IMR-90 (cell line): ENCODE measurements around the gene RIPPLY3. TPM values are rescaled to one million over a fixed set of nuclear protein-coding genes. Genes with fewer than 3 reads are reported as not detected.

Experiments used
- ATAC-seq: fragments of 200-7000 bp; cut with Tn5 transposase; 2 replicates; pipeline ENCODE4 v1.9.1; 2020; ENCODE audit warnings: low read depth, mild to moderate bottlenecking, moderate library complexity
- BruUV-seq: library from RNA; stranded (reverse); fragments of 400-500 nt; replicated peaks from 2 replicates; lab custom pipeline; 2021; lab: Mats Ljungman, UMichigan
- CTCF ChIA-PET: fragments of 300-600 bp; formaldehyde crosslinking; extraction: SDS; loops from one replicate; lab custom pipeline; 2021; ENCODE audit warnings: antibody characterized with exemption; lab: Yijun Ruan, JAX
- POLR2A ChIA-PET: fragments of 300-600 bp; sonication (Branson Sonifier 250); formaldehyde crosslinking; loops from one replicate; lab custom pipeline; 2022; ENCODE audit warnings: antibody characterized with exemption; ENCODE audit not compliant: unreplicated experiment; lab: Charles Lee
- DNase-seq: peaks from one replicate; pipeline ENCODE4 v3.0.0; 2013
- H2AFZ ChIP-seq: replicated peaks from 2 replicates; pipeline ENCODE3; 2013; ENCODE audit warnings: low read length, mild to moderate bottlenecking; ENCODE audit not compliant: poor library complexity
- H2AK5ac ChIP-seq: 2 replicates; pipeline ENCODE4 v1.6.1; 2013; ENCODE audit warnings: low read depth, low read length, inconsistent platforms
- H2AK9ac ChIP-seq: replicated peaks from 2 replicates; pipeline ENCODE3; 2013; ENCODE audit warnings: mild to moderate bottlenecking, low read depth, low read length, moderate library complexity; ENCODE audit not compliant: poor library complexity
- H2BK120ac ChIP-seq: 2 replicates; pipeline ENCODE4 v1.6.1; 2013; ENCODE audit warnings: low read depth, low read length, inconsistent platforms
- H2BK15ac ChIP-seq: 3 replicates; pipeline ENCODE4 v1.6.1; 2013; ENCODE audit warnings: low read depth, low read length, inconsistent platforms
- H2BK20ac ChIP-seq: 2 replicates; pipeline ENCODE4 v1.6.1; 2013; ENCODE audit warnings: low read depth, mild to moderate bottlenecking, inconsistent platforms, low read length, moderate library complexity
- H2BK5ac ChIP-seq: 2 replicates; pipeline ENCODE4 v1.6.1; 2013; ENCODE audit warnings: mild to moderate bottlenecking, low read depth, low read length, inconsistent platforms; ENCODE audit not compliant: poor library complexity, severe bottlenecking
- H3K14ac ChIP-seq: replicated peaks from 2 replicates; pipeline ENCODE4 v1.6.1; 2013; ENCODE audit warnings: low read depth, low read length, inconsistent platforms
- H3K18ac ChIP-seq: 2 replicates; pipeline ENCODE4 v1.6.1; 2013; ENCODE audit warnings: low read depth, low read length, control low read depth
- H3K23ac ChIP-seq: 2 replicates; pipeline ENCODE4 v1.6.1; 2013; ENCODE audit warnings: low read depth, low read length, inconsistent platforms
- H3K27ac ChIP-seq: 2 replicates; pipeline ENCODE4 v1.5.1; 2013; ENCODE audit warnings: mild to moderate bottlenecking, control low read depth, low read length; ENCODE audit not compliant: insufficient read depth
- H3K27me3 ChIP-seq: 2 replicates; pipeline ENCODE4 v1.6.1; 2013; ENCODE audit warnings: low read length; ENCODE audit not compliant: control insufficient read depth, insufficient read depth
- H3K36me3 ChIP-seq: 2 replicates; pipeline ENCODE4 v1.6.1; 2013; ENCODE audit warnings: low read length, mixed read lengths; ENCODE audit not compliant: control insufficient read depth, insufficient read depth
- H3K4ac ChIP-seq: 2 replicates; pipeline ENCODE4 v1.6.1; 2013; ENCODE audit warnings: low read depth, low read length, inconsistent platforms
- H3K4me1 ChIP-seq: 2 replicates; pipeline ENCODE4 v1.6.1; 2013; ENCODE audit warnings: low read length, mixed read lengths; ENCODE audit not compliant: control insufficient read depth, insufficient read depth
- H3K4me2 ChIP-seq: 2 replicates; pipeline ENCODE4 v1.6.1; 2013; ENCODE audit warnings: low read depth, mild to moderate bottlenecking, control low read depth, low read length, moderate library complexity
- H3K4me3 ChIP-seq: 2 replicates; pipeline ENCODE4 v1.5.1; 2013; ENCODE audit warnings: low read depth, mild to moderate bottlenecking, control low read depth, low read length, moderate library complexity; ENCODE audit not compliant: insufficient read depth
- H3K56ac ChIP-seq: 2 replicates; pipeline ENCODE4 v1.6.1; 2013; ENCODE audit warnings: low read length, inconsistent platforms; ENCODE audit not compliant: insufficient read depth; ENCODE audit errors: extremely low read depth
- H3K79me1 ChIP-seq, 2 experiments: 2 replicates each; pipeline ENCODE4 v1.6.1; 2013; ENCODE audit warnings: low read length in 2 of 2, inconsistent platforms in 1 of 2, low read depth in 1 of 2
- H3K9ac ChIP-seq: 2 replicates; pipeline ENCODE4 v1.6.1; 2013; ENCODE audit warnings: low read depth, low read length, control low read depth
- H3K9me1 ChIP-seq: 2 replicates; pipeline ENCODE4 v1.6.1; 2013; ENCODE audit warnings: low read length, inconsistent platforms; ENCODE audit not compliant: insufficient read depth
- H3K9me3 ChIP-seq: 2 replicates; pipeline ENCODE4 v1.6.1; 2013; ENCODE audit warnings: low read length; ENCODE audit not compliant: control insufficient read depth, insufficient read depth
- H4K20me1 ChIP-seq: 2 replicates; pipeline ENCODE4 v1.6.1; 2013; ENCODE audit warnings: low read length, inconsistent platforms; ENCODE audit not compliant: insufficient read depth
- H4K5ac ChIP-seq: 2 replicates; pipeline ENCODE4 v1.6.1; 2013; ENCODE audit warnings: mild to moderate bottlenecking, low read depth, low read length, control low read depth
- H4K8ac ChIP-seq, 2 experiments: 2 replicates each; pipeline ENCODE4 v1.6.1; 2013; ENCODE audit warnings: low read depth in 2 of 2, low read length in 2 of 2, control low read depth in 1 of 2, inconsistent platforms in 1 of 2
- H4K91ac ChIP-seq: 2 replicates; pipeline ENCODE4 v1.6.1; 2013; ENCODE audit warnings: low read depth, low read length, inconsistent platforms; ENCODE audit not compliant: insufficient read depth
- CHD1 ChIP-seq: IDR thresholded peaks from 2 replicates; pipeline ENCODE4 v1.6.1; 2012; ENCODE audit warnings: low read depth, low read length, improper control_type of control experiment
- MAFK ChIP-seq: IDR thresholded peaks from 2 replicates; pipeline ENCODE4 v1.6.1; 2012; ENCODE audit warnings: low read depth, low read length, improper control_type of control experiment
- RAD21 ChIP-seq: IDR thresholded peaks from 2 replicates; pipeline ENCODE4 v1.6.1; 2012; ENCODE audit warnings: low read length, improper control_type of control experiment
- SMC3 ChIP-seq: fragments of 150-350 bp; IDR thresholded peaks from 2 replicates; pipeline ENCODE4 v1.6.1; 2016; ENCODE audit warnings: low read depth, mild to moderate bottlenecking, antibody characterized with exemption, low read length, moderate library complexity
- WGBS, 2 experiments: methylation state at CpG; one replicate each; pipeline versions ENCODE4 v1.1.5 to v1.1.7; 2013; ENCODE audit warnings: missing lambda C conversion rate in 2 of 2; ENCODE audit not compliant: insufficient read length in 1 of 2; ENCODE audit errors: extremely low coverage in 2 of 2; 5-methylcytosine and 5-hydroxymethylcytosine counted together
- dilution Hi-C: fragments of 300-500 bp; cut with HindIII; formaldehyde crosslinking; loops from one replicate; pipeline ENCODE4 v1.14.3; 2018; ENCODE audit warnings: low sequenced_read_pairs; ENCODE audit not compliant: unreplicated experiment
- in situ Hi-C: fragments of 300-500 bp; cut with MboI; formaldehyde crosslinking; loops from 3 replicates; pipeline ENCODE4 v1.14.3; 2019; ENCODE audit warnings: low sequenced_read_pairs, inconsistent platforms, mixed read lengths
- intact Hi-C: fragments of 100-400 bp; cut with micrococcal nuclease; formaldehyde crosslinking; loops from 2 replicates; pipeline ENCODE4 v1.10.0; 2022
- polyA plus RNA-seq, 3 experiments: library from polyadenylated mRNA; depleted of rRNA; stranded (reverse); fragments of >200 nt; gene quantifications; 2 replicates each; pipeline ENCODE4 v1.2.3, GENCODE V29; 2012; ENCODE audit warnings: low replicate concordance in 1 of 3
- total RNA-seq: library from RNA; depleted of rRNA; stranded (reverse); fragments of >200 nt; gene quantifications from 2 replicates; pipeline ENCODE4 v1.2.3, GENCODE V29; 2012
- TF ChIP-seq, protein P1 (sequence below): conservative IDR thresholded peaks from 2 replicates; pipeline ENCODE4 v1.5.1; 2012; ENCODE audit warnings: mild to moderate bottlenecking, low read depth, low read length, improper control_type of control experiment
- TF ChIP-seq, protein P2 (sequence below): fragments of 150-350 bp; IDR thresholded peaks from 2 replicates; pipeline ENCODE4 v1.6.1; 2016; ENCODE audit warnings: low read depth, mild to moderate bottlenecking, low read length, moderate library complexity, borderline replicate concordance

The RIPPLY3 gene
- total and polyA plus RNA-seq, 2 of the 4 experiments (the other 2 are of a cell fraction) = 0.10 TPM; not detected in 1

DNA sequence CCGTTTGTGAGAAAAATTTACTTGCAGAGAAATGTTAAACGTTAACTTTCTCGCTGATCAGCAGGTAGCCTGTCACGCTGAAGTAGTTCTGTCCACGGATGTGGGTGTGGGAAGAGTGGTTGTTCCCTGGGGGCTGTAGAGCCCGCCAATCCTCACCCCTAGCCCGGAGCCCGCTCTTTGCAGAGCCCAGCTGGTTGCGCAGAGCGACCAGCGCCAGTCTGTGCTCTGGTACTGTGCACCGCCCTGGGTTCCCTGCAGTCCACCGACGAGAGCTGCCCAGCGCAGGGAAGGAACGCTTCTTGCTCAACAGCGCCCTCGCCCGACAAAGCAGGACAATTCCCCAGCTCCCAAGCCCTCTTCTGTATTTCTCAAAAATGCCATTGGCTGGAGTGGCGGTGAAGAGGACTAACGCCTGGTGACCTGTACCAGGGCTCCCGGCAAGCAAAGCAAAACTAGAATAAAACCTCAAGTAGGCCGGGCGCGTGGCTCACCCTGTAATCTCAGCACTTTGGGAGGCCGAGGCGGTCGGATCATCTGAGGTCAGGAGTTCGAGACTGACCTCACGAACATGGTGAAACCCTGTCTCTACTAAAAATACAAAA is 3.3 kb downstream of the RIPPLY3 start:
- H3K4me3 ChIP-seq = peak overlapping the region; percentile 39
- in situ Hi-C loops = no loop called here

More for the DNA sequence above, 3.3 kb downstream of the RIPPLY3 start:
- Histone ChIP-seq H2BK5ac (no peak overlapping the region), H4K20me1 (no peaks in the 10 kb centered on the region), H3K9me3 (no peaks in the 10 kb centered on the region), H2BK120ac (no peak overlapping the region), H3K56ac (no peak overlapping the region), H2BK15ac (no peak overlapping the region), H2BK20ac (no peak overlapping the region), H3K4me1 (no peaks in the 10 kb centered on the region), H3K27me3 (peaks cover 30% of the 10 kb centered on the region), H3K36me3 (no peaks in the 10 kb centered on the region), H3K9me1 (no peaks in the 10 kb centered on the region), H4K5ac (no peak overlapping the region), H4K91ac (no peak overlapping the region), H3K27ac (no peak overlapping the region), H2AK9ac (no peak overlapping the region), H3K79me1 (no peaks in the 10 kb centered on the region), H3K4ac (no peak overlapping the region), H3K18ac (no peak overlapping the region), H2AFZ (peak overlapping the region; percentile 72), H2AK5ac (no peak overlapping the region), H3K9ac (no peak overlapping the region), H3K23ac (no peak overlapping the region), H3K14ac (no peak overlapping the region), H4K8ac (no peak overlapping the region), H3K4me2 (peak overlapping the region; percentile 86)
- 22% methylated on average over 7 of the region's 30 CpGs; no CpG with 5 or more reads in 1 of the 2 experiments for WGBS, 2 experiments
- dilution Hi-C loops (no loop called here), intact Hi-C loops (loop anchor here (5.0 kb wide), 1 partner anchor 508 kb away; no protein-coding TSS in a partner anchor)
- peak; percentile 99 for ATAC-seq
- BruUV-seq = no TSS peak
- POLR2A ChIA-PET = no interaction called here
- peak; percentile 80 for DNase-seq
- TF ChIP-seq, protein P1, sequence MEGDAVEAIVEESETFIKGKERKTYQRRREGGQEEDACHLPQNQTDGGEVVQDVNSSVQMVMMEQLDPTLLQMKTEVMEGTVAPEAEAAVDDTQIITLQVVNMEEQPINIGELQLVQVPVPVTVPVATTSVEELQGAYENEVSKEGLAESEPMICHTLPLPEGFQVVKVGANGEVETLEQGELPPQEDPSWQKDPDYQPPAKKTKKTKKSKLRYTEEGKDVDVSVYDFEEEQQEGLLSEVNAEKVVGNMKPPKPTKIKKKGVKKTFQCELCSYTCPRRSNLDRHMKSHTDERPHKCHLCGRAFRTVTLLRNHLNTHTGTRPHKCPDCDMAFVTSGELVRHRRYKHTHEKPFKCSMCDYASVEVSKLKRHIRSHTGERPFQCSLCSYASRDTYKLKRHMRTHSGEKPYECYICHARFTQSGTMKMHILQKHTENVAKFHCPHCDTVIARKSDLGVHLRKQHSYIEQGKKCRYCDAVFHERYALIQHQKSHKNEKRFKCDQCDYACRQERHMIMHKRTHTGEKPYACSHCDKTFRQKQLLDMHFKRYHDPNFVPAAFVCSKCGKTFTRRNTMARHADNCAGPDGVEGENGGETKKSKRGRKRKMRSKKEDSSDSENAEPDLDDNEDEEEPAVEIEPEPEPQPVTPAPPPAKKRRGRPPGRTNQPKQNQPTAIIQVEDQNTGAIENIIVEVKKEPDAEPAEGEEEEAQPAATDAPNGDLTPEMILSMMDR = peak; percentile 89
- TF ChIP-seq RAD21 (peak; percentile 74), MAFK (no peak), CHD1 (no peak), SMC3 (peak; percentile 71)
- TF ChIP-seq, protein P2, sequence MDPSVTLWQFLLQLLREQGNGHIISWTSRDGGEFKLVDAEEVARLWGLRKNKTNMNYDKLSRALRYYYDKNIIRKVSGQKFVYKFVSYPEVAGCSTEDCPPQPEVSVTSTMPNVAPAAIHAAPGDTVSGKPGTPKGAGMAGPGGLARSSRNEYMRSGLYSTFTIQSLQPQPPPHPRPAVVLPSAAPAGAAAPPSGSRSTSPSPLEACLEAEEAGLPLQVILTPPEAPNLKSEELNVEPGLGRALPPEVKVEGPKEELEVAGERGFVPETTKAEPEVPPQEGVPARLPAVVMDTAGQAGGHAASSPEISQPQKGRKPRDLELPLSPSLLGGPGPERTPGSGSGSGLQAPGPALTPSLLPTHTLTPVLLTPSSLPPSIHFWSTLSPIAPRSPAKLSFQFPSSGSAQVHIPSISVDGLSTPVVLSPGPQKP = no peak
- CTCF ChIA-PET = interaction anchor here (0.7 to 1.2 kb wide), 3 partner anchors 17 to 51 kb away, joined by 3 read pairs; no protein-coding TSS in a partner anchor
